NT2/D1 (cell line): ENCODE results near the gene CEP41.

Experiments used
- SUZ12 ChIP-seq: IDR thresholded peaks from 2 replicates; pipeline ENCODE4 v1.6.1; 2011; ENCODE audit not compliant: insufficient read length, insufficient read depth; ENCODE audit errors: extremely low read depth
- YY1 ChIP-seq: IDR thresholded peaks from 2 replicates; pipeline ENCODE4 v1.6.1; 2011; ENCODE audit not compliant: insufficient read length, insufficient read depth
- ZNF274 ChIP-seq: IDR thresholded peaks from 2 replicates; pipeline ENCODE4 v1.6.1; 2011; ENCODE audit warnings: mild to moderate bottlenecking, low read depth, low read length

DNA sequence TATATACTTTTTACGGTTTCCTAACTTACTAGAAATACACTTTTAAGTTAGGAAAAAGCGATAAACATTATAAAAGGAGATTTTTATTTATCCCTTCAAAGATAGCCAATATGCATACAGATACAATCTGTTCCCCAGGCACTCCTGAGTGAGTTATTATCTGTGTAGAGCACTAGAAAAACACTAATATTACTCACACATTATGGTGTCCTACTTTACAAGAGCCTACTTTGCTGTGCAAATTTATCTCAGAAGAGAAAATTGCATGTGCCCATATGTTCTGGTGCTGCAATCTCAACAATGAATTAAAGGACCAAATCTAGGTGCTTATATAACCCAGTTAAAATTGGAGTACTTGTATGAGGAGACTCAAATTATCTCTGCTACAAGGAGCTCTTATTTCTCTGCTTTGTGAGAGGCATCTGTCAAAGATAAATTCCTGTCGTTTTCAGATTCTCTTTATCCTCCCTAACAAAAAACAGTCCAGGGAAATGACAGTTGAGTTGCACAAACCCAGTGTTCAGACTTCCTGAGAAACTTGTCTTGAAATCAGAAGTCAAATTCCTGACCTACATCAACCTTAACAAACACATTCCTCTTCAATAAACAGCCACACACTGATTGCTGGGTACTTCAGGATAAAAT is 31.6 kb downstream of the CEP41 start:
- no peak for TF ChIP-seq ZNF274
- no peak for TF ChIP-seq YY1
- no peak for TF ChIP-seq SUZ12
